Measurements from ENCODE around the gene SMARCB1. TPM values are rescaled to one million over a fixed set of nuclear protein-coding genes. Genes with fewer than 3 reads are reported as not detected.

The SMARCB1 gene
- total and polyA plus RNA-seq, 12 donors, result 26.8 to 73.1 (median 39.8) TPM

DNA sequence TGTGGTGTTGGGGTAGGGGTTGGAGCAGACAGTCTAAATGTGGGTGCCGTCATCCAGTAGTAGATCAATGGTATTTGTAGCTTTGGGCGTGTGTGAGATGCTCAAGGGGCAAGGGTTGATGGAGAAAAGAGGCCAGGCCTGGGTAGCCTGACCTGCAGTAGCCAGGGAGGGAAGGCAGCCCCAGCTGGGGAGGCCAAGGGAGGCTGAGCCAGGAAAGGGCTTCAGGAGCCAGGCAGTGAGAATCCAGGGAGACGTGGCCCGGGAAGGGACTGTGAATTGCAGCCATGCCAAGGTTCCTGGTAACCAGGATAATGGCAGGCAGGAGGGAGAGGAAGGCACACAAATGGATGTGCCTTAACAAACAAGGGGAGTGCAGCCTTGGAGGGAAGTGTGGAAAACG lies 54.5 kb downstream of the SMARCB1 start:
- DNase-seq (no peak), ATAC-seq (no peak)
- peaks cover 19 to 67% (median 47%) of the 10 kb centered on the region in 9 donors for H3K4me1 ChIP-seq
- H3K36me3 ChIP-seq, result peaks cover 0 to 5% (median 0%) of the 10 kb centered on the region in 9 donors
- WGBS, 2 donors, result 75 to 77% methylated on average over 5 of the region's 5 CpGs
- intact Hi-C loops (cut with DNase I), result loop anchor here in 4 of 10 donors (5.0 to 10.0 kb wide), 4 partner anchors 54 to 216 kb away; partner anchors contain the start of genes DRICH1 (in 1 of the 4) and SMARCB1 (in 1 of the 4)
- TF ChIP-seq, protein P1, sequence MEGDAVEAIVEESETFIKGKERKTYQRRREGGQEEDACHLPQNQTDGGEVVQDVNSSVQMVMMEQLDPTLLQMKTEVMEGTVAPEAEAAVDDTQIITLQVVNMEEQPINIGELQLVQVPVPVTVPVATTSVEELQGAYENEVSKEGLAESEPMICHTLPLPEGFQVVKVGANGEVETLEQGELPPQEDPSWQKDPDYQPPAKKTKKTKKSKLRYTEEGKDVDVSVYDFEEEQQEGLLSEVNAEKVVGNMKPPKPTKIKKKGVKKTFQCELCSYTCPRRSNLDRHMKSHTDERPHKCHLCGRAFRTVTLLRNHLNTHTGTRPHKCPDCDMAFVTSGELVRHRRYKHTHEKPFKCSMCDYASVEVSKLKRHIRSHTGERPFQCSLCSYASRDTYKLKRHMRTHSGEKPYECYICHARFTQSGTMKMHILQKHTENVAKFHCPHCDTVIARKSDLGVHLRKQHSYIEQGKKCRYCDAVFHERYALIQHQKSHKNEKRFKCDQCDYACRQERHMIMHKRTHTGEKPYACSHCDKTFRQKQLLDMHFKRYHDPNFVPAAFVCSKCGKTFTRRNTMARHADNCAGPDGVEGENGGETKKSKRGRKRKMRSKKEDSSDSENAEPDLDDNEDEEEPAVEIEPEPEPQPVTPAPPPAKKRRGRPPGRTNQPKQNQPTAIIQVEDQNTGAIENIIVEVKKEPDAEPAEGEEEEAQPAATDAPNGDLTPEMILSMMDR (IDR thresholded peaks at IDR 0.05), result no peak
- H3K27ac ChIP-seq, result no peak overlapping the region
- H3K4me3 ChIP-seq, result no peak overlapping the region
- H3K27me3 ChIP-seq, result no peaks in the 10 kb centered on the region
- H3K9me3 ChIP-seq, result no peaks in the 10 kb centered on the region

- intact Hi-C loops (cut with DNase I), result loop anchor here in 4 of 10 donors (5.0 to 10.0 kb wide), 4 partner anchors 55 to 217 kb away; partner anchors contain the start of genes DRICH1 (in 1 of the 4) and SMARCB1 (in 1 of the 4)
These were observed 55.1 kb downstream of the SMARCB1 start for GRCh38 chr22:23841736-23842445.

GRCh38 chr22:23842599-23842998 lies 55.8 kb downstream of the SMARCB1 start:
- no peak for DNase-seq
- 74 to 78% methylated on average over 4 of the region's 4 CpGs for WGBS, 2 donors
- H3K4me3 ChIP-seq, result no peak overlapping the region
- no peak for ATAC-seq
- no peaks in the 10 kb centered on the region for H3K36me3 ChIP-seq
- H3K27me3 ChIP-seq, result no peaks in the 10 kb centered on the region
- peaks cover 26 to 67% (median 54%) of the 10 kb centered on the region in 9 donors for H3K4me1 ChIP-seq
- intact Hi-C loops (cut with DNase I), result loop anchor here in 4 of 10 donors (5.0 to 10.0 kb wide), 4 partner anchors 55 to 218 kb away; partner anchors contain the start of genes DRICH1 (in 1 of the 4) and SMARCB1 (in 1 of the 4)
- no peak overlapping the region for H3K27ac ChIP-seq
- TF ChIP-seq, protein P1 (IDR thresholded peaks at IDR 0.05), result no peak
- H3K9me3 ChIP-seq, result no peaks in the 10 kb centered on the region

More at GRCh38 chr22:23841736-23842445, 55.1 kb downstream of the SMARCB1 start:
- DNase-seq (no peak), ATAC-seq (no peak)
- TF ChIP-seq, protein P1 (IDR thresholded peaks at IDR 0.05), result no peak
- 66 to 78% methylated on average over 20 of the region's 20 CpGs for WGBS, 2 donors
- Histone ChIP-seq H3K27me3 (no peaks in the 10 kb centered on the region), H3K4me1 (peaks cover 25 to 67% (median 51%) of the 10 kb centered on the region in 9 donors), H3K9me3 (no peaks in the 10 kb centered on the region), H3K36me3 (peaks cover 0 to 2% (median 0%) of the 10 kb centered on the region in 9 donors), H3K4me3 (no peak overlapping the region), H3K27ac (no peak overlapping the region)

GRCh38 chr22:23844739-23845202 lies 58.0 kb downstream of the SMARCB1 start:
- DNase-seq (no peak), ATAC-seq (no peak)
- peak overlapping the region in 9 of 10 donors; percentile 28 to 84 (median 75) for H3K27ac ChIP-seq
- H3K4me1 ChIP-seq, result peaks cover 23 to 62% (median 45%) of the 10 kb centered on the region in 9 donors
- H3K27me3 ChIP-seq, result peaks cover 0 to 3% (median 0%) of the 10 kb centered on the region in 7 donors
- TF ChIP-seq, protein P1 (IDR thresholded peaks at IDR 0.05), result no peak
- no peaks in the 10 kb centered on the region for H3K36me3 ChIP-seq
- WGBS, 2 donors, result 78 to 80% methylated on average over 8 of the region's 8 CpGs
- no peak overlapping the region for H3K4me3 ChIP-seq
- intact Hi-C loops (cut with DNase I), result loop anchor here (5.0 to 10.0 kb wide), 8 partner anchors 57 to 307 kb away; partner anchors contain the start of genes CHCHD10 (in 7 of the 10), DRICH1 (in 1 of the 10), MMP11 (in 1 of the 10) and SMARCB1 (in 1 of the 10)
- no peaks in the 10 kb centered on the region for H3K9me3 ChIP-seq

Data from heart right ventricle (tissue), 16 donors.